G401 (cell line): ENCODE measurements around the gene ATOX1. TPM values are rescaled to one million over a fixed set of nuclear protein-coding genes. Genes with fewer than 3 reads are reported as not detected.
"Not testable (repeated sequence)": the region's sequence is repeated elsewhere in the genome, so short reads cannot be mapped to it uniquely, and the experiment has no call there.

ENCODE experiments used
- DNase-seq: peaks from one replicate; pipeline ENCODE4 v3.0.0-alpha.2; 2015; ENCODE audit warnings: low spot score
- in situ Hi-C: cut with HindIII; loops from 2 replicates; pipeline ENCODE4 v1.10.0; 2016; ENCODE audit warnings: low sequenced_read_pairs, mixed read lengths
- total RNA-seq: library from RNA; depleted of rRNA; stranded (reverse); fragments of >200 nt; shearing (Covaris generic); gene quantifications from 2 replicates; pipeline ENCODE4 v1.2.3, GENCODE V29; 2014; rRNA removed

The ATOX1 gene
- total RNA-seq, 1 experiment from 2014 or later, result 53.7 TPM

- no peak for DNase-seq
- in situ Hi-C loops, result no loop called here
These were observed 51.5 kb downstream of the ATOX1 start for GRCh38 chr5:151706906-151707305.

DNA sequence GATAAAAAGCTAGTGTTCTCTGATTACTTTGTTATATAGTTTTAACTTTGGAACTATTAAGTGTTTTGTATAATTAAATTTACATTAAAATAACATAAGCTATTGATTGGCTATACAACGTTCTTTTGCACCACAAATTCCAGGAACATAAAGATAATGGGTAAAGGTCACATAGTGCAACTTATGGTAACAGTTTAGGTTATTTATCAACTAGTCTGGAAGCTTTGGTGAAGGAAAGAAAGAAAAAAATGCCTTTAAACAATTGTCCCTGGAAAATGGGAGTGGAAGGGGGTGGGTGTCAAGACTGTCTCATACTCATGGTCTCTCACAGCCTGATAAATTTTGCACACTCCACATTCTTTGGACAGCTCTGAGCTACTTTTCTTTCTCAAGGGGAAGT is 54.7 kb downstream of the ATOX1 start:
- in situ Hi-C loops, result no loop called here
- DNase-seq, result no peak

GRCh38 chr5:151703227-151703626 is 55.2 kb downstream of the ATOX1 start:
- in situ Hi-C loops, result no loop called here

DNA sequence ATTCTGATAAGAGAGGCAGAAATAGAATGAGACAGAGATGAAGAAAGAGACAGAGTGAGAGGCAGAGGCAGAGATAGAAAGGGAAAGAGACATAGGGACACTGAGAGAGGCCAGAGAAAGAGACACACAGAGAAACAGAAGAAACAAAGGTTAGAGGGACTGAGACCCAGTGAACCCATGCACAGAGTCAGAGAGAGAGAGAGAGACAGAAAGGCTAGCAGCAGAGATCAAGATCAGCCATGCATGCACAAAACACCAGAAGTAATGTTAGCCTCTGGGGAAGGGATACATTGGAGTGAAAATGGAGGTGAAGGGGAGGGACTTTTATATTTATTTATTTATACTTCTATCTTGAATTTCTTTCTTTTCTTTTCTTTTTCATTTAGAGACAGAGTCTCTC is 57.6 kb downstream of the ATOX1 start:
- in situ Hi-C loops, result no loop called here
- DNase-seq, result no peak

More at GRCh38 chr5:151703227-151703626, 55.2 kb downstream of the ATOX1 start:
- no peak for DNase-seq

DNA sequence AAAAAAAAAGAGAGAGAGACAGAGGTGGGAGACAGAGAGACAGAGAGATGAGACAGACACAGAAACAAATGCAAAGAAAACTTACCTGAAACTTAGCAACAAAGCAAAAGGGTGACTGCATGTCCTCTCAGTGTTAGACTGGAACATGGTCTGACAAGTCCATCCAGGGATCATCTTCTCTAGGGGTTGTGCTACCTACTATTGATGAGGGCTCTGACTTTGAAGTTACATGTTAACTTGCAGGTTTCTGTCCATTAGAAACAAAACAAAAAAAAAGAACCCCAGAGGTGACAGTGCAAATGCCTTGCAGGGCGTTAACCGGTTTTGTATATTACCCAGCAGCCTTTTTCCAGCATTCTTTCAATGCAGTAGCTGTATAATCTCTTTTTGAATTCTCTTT is 58.1 kb downstream of the ATOX1 start:
- DNase-seq, result no peak
- in situ Hi-C loops, result no loop called here

- in situ Hi-C loops, result no loop called here
- DNase-seq, result no peak
These were observed 59.1 kb downstream of the ATOX1 start for GRCh38 chr5:151699071-151699901.

GRCh38 chr5:151698081-151698480 is 60.4 kb downstream of the ATOX1 start:
- in situ Hi-C loops, DNase-seq: not testable (repeated sequence)

GRCh38 chr5:151697452-151697851 is 61.0 kb downstream of the ATOX1 start:
- in situ Hi-C loops, result no loop called here

DNA sequence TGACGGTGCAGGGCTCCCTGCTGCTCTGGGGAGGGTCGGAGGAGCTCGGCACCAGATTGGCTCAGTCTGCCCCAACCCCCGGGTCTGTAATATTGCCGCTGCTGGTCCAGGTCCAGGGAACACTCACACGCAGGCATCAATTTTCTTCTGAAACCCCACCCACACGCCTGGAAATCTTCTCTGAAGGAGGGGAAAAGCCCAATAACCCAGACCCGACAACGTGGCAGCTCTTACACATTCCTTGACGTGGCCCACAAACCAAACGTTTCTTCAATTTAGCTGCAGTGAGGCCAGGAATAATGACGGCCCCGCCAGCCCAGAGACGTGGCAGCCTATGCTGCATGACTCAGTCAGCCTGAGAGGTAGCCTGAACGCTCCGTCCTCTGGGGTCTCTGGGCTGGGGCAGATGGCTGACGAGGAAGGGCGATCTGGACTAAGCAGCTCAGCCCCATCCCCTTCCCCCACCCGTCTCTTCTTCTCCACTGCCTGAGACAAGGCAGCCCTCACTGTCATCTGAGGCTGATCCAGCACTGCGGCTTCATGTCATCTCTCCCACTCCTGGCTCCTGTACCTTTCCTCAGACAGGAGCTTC is 61.9 kb downstream of the ATOX1 start:
- DNase-seq, result no peak
- in situ Hi-C loops, result no loop called here

More at GRCh38 chr5:151697452-151697851, 61.0 kb downstream of the ATOX1 start:
- no peak for DNase-seq

GRCh38 chr5:151695464-151695863 is 63.0 kb downstream of the ATOX1 start:
- in situ Hi-C loops, result no loop called here
- no peak for DNase-seq

DNA sequence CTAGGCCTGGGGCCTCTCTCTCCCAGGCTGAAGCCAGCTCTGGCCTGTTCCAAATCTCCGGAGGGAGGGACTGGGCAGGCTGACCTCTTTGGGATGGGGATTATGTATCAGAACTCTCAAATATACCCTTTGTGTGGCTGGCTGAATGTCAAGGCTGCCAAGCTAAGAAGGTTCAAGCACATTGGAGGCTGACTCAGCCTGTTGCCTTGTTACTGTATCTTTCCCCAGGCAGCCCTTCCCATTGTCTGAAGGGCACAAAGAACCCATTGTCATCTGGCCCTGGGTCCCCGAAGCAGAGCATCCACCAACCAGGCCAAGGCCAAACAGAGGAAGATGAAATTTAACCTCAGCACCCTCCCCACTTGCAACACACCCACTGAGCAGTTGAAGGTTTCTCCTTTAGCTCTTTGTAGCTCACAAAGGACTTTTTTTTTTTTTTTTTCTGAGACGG is 64.4 kb downstream of the ATOX1 start:
- in situ Hi-C loops, result no loop called here
- DNase-seq, result no peak

Other genes with a start within 250 kb of the ATOX1 start
- gene FAT2, start 167.3 kb downstream of the ATOX1 start, total RNA-seq, result not detected in 2 replicates
- gene SPARC, start 71.7 kb downstream of the ATOX1 start, total RNA-seq, result 194 and 247 TPM in 2 replicates
- gene G3BP1, start 13.3 kb upstream of the ATOX1 start, total RNA-seq, result 87.3 and 132 TPM in 2 replicates
- gene GLRA1, start 166.2 kb upstream of the ATOX1 start, total RNA-seq, result not detected in 2 replicates